ENCODE data around the gene PWWP2A.
"Not testable (repeated sequence)": the region's sequence is repeated elsewhere in the genome, so short reads cannot be mapped to it uniquely, and the experiment has no call there.

PWWP2A gene, protein sequence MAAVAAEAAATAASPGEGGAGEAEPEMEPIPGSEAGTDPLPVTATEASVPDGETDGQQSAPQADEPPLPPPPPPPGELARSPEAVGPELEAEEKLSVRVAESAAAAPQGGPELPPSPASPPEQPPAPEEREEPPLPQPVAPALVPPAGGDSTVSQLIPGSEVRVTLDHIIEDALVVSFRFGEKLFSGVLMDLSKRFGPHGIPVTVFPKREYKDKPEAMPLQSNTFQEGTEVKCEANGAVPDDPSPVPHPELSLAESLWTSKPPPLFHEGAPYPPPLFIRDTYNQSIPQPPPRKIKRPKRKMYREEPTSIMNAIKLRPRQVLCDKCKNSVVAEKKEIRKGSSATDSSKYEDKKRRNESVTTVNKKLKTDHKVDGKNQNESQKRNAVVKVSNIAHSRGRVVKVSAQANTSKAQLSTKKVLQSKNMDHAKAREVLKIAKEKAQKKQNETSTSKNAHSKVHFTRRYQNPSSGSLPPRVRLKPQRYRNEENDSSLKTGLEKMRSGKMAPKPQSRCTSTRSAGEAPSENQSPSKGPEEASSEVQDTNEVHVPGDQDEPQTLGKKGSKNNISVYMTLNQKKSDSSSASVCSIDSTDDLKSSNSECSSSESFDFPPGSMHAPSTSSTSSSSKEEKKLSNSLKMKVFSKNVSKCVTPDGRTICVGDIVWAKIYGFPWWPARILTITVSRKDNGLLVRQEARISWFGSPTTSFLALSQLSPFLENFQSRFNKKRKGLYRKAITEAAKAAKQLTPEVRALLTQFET

DNA sequence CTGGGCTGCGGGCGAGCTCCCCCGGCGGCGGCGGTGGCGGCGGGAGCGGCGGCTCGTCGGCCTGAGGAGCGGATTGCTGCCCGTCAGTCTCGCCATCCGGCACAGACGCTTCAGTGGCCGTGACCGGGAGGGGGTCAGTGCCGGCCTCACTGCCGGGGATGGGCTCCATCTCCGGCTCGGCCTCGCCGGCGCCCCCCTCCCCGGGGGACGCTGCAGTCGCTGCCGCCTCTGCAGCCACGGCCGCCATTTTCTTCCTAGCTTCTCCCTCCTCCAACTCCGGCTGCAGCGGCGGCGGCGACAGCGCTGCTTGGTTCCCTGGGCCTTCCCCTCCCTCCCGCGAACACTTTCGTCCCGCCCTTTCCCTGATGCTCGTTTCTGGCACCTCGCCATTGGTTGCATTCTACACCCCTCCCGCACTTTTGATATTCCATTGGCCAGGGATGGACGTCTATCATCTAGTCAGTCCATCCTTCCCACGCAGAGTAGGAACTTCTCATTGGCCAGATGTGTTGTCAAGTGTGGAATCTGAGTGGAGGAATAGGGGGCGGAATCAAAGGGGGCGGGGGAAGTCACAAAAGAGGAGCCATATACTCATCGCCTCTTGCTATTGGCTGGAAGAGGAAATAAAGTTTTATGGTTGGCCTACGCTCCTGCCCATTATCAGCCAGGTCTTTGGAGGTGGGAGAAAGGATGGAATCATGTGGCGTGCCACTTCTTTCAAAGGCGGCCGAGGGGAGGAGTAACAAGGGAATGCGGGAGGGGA lies at the start of gene PWWP2A:
Gene PWWP2A, minus strand, starts transcription at position 309 of the 763 bp plus-strand sequence. Its CDS starts 62 bp downstream, at position 247.
- peak; percentile 98 for DNase-seq (ENCODE audit: low spot score)

DNA sequence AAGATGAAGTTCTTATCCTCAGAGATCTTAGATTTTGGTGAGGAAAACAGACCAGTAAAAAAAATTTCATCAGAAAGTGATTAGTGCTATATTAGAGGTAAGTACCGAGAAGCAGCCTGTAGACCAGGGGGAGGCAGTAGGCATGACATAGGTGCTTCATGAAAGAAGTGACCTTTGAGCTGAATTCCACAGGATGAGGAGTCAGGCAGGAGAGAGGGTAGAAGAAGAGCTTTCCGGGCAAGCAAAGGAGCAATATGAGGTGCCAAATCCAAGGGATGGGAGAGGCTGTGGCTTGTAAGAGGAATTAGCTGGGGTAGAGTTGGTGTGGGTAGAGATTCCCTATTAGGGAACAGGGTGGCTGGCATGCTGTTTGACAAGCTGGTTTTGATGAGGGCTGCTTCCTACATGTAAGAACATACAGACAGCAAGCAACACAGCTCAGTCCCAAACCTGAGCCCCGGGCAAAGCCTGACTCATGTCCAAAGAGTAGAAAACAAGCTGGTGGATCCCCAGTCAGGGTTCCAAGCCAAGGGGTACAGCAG lies 48.4 kb upstream of the PWWP2A start:
- DNase-seq (ENCODE audit: low spot score) = no peak

DNA sequence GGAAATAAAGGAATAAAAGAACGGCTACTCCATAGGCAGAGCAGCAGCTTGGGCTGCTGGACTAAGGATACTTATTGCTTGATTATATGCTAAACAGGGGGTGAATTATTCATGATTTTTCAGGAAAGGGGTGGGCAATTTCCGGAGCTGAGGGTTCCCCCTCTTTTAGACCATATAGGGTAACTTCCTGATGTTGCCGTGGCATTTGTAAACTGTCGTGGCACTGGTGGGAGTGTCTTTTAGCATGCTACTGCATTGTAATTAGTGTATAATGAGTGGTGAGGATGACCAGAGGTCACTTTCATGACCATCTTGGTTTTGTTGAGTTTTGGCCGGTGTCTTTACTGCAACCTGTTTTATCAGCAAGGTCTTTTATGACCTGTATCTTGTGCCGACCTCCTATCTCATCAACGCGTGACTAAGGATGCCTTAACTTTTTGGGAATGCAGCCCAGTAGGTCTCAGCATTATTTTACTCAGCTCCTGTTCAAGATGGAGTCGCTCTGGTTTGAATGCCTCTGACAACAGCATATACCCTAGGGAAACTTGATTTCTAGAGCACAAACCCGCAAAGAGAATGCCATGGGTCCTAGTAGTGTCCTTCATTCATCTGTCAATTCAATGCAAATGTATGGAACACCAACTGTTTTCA lies 47.8 kb upstream of the PWWP2A start:
- DNase-seq (ENCODE audit: low spot score) = no peak

DNA sequence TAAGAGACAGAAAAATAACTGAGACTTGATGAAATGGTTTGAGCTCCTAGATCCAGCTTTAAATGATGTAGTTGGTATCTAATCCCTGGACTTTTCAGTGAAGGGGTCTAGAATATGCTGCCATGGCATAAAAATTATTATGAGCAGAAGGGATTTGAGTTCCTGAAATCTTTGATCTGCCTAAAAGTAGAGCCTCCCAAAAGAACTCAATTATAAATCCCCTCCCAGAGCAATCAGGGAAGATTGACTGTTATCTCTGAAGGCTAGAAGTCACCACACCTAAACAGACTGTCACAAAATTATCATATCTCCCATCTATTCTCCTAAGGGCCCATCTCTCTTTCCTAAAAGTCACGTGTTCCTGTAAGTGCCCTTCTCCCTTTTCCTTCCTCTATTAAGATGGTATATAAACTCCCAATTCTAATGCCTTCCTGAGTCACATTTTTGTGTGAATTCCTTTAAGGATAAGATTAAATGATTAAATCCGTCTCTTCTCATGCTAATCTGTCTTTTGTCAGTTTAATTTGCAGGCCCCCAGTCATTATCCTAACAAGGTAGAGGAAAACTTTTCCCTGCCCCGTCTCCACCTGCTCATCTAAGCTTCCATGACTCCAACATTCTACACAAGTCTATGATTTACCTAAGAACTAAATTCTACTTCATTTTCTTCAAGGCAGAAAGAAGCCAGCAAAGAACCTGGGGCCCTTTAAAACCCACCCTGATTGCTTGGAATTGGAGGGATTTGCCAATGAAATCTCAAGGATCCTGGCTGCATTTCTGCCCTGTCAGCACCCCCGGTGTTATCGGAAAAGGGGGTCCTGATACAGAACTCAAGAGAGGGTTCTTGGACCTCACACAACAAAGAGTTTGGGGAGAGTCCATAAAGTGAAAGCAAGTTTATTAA lies 47.1 kb upstream of the PWWP2A start:
- DNase-seq (ENCODE audit: low spot score) = no peak

DNA sequence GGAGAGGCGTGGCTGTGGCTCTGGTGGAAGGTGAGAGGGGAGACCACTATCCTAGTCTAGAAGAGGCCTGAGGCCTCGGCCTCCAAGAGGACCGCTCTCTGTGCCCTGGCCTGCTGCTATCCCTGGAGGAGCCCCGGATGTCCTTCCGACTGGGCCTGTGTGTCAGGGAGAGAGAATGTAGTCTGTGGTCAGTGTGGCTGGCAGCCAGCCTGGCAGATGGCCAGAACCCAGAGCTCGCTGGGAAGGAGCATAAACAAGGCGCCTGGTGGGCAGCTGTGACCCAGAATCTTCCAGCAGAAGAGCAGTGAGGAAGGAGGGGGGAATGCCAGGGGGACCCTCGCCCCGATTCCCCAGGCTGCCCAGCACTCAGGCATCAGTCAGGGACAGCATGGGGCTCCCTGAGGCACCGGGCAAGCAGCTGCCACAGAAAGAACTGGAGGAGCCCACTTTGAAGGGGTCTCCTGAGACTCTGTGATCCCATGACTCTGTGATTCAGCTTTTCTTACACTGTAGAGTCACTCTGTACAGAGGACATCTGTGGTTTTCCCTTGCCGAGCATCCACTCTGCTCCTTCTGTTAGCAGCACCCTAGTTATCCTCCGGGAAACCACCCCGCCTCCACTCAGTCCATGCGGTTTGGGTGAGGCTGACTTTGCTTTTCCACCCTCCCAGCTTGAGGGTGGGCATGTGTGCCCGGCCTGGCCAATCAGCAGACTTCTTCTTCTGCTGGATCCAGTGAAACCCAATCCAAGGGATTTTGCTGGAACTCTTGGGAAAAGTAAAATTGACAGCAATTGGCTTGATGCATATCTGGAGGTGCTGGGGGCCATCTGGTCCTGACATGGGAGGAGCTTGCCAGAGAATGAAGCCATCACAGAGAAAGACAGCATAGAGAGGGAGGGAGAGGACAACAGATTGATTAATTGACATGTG lies 46.2 kb upstream of the PWWP2A start:
- DNase-seq (ENCODE audit: low spot score) = peak; percentile 91

DNA sequence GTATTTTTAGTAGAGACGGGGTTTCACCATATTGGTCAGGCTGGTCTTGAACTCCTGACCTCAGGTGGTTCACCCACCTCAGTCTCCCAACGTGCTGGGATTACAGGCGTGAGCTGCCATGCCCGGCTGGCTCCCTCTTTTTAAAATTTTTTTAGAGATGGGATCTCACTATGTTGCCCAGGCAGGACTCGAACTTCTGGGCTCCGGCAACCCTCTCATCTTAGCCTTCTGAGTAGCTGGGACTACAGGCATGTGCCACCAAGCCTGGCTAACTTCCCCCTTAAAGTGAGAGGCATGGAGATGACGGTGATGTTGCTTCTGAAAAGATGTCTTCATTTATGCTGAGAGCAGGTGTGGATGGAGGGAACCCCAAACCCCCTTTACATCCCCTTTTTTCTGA lies 43.7 kb upstream of the PWWP2A start:
- no peak for DNase-seq (ENCODE audit: low spot score)

DNA sequence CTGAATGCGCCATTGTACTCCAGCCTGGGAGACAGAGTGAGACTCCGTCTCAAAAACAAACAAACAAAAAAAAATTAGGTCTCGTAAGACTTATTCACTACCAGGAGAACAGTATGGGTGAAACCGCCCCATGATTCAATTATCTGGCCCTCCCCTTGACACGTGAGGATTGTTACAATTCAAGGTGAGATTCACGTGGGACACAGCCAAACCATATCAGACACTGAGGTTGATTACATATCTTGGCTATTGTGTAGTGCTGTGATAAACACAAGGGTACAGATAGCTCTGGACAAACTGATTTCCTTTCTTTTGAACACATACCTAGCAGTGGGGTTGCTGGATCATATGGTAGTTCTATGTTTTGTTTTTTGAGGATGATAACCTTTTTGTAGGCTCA lies 42.4 kb upstream of the PWWP2A start:
- no peak for DNase-seq (ENCODE audit: low spot score)

DNA sequence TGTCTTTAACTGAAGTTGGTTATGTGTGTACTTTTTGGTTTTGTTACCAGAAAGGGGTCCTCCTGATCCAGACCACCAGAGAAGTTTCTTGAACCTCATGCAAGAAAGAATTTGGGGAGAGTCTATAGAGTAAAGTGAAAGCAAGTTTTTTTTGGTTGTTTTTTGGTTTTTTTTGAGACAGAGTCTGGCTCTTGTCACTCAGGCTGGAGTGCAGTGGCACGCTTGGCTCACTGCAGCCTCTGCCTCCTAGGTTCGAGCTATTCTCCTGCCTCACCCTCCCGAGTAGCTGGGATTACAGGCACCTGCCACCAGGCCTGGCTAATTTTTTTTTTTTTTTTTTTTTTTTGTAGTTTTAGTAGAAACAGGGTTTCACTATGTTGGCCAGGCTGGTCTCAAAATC lies 41.6 kb upstream of the PWWP2A start:
- DNase-seq (ENCODE audit: low spot score) = not testable (repeated sequence)

DNA sequence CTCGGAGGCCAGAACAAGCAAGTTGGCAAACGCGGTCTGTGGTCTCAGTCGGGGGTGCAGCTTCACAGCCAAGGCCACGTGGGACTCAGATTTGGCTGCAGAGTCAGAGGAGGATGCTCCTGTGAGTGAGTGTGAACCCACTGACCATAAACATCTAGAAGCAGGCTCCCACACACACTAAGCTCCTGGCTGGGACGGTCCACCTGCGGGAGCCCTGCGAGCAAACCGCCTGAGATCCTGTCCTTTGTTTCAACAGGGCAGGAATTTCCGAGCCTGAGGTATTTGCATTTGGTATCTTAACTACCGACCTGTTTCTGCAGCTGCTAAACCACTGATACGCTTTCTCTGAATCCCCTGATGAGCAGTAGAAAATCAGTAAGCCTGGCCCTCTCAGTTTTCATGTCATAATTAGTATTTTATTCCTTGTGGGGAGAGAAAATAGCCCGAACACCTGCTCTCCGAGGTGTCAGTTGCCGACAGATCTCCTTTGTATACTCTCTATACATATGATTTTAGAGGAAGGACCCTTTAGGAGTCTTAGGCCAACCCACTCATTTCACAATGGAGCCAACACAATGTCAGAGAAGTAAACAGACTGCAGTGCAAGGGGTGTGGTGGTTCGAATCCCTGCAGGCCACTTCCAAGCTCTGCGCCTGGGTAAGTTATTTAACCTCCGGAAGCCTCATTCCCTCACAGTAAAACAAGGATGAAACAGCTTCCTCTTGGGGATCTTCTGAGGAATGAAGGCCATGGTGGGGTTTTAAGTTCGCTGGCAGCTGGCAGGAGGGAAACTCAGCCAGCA lies 40.9 kb upstream of the PWWP2A start:
- DNase-seq (ENCODE audit: low spot score) = no peak

DNA sequence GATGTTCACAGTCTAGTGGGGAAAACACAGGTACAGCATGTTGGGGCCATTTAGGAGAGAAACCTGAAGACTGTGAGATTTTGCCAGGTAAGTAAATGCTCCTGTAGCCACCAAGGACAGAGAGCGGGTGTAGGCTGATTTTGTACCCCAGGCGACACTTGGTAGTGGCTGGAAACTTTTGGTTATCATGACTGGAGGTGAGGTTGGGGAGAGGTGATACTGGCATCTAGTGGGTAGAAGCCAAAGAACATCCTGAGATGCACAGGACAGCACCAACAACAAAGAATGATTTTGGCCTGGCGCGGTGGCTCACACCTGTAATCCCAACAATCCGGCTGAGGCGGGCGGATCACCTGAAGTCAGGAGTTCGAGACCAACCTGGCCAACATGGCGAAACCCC lies 38.8 kb upstream of the PWWP2A start:
- DNase-seq (ENCODE audit: low spot score) = no peak

DNA sequence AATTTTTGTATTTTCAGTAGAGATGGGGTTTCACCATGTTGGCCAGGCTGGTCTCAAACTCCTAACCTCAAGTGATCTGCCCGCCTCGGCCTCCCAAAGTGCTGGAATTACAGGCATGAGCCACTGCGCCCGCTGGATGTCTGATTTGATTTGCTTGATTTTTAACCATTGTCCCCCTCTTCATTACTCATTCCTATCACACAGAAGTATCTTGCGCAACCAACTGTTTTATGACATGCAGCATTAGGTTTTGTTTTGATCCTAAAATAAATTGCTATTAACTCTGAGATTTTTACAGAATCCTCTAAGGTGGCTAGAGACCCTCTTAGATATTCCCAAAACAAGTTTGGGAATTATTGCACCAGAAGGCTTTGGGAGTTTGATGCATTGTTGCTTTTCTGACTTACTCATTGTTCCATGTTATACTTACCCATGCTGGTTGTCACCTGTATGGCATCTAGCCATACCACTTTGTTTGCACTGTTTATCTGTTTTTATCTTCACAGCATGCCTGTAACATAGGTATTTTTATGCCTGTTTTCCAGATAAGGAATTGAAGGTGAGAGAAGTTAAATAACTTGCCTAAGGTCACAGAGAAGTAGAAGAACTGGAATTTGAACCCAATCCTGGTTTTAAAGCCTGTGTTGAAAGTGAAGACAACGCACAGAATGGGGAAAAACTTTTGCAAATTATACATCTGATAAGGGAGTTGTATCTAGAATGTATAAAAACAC lies 35.9 kb upstream of the PWWP2A start:
- DNase-seq (ENCODE audit: low spot score) = no peak

DNA sequence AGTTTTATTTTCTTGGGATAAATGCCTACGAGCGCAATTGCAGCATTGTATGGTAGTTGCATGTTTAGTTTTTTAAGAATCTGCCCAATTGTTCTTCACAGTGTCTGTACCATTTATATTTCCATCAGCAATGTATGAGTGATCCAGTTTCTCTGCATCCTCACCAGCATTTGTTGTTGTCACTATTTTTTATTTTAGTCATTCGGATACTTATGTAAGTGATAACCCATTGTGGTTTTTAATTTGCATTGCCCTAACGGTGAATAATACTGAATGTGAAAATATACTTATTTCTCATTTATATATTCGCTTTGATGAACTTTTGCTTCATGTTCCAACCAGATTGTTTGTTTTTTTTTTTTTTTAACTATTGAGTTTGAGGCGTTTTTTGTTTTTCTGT lies 33.7 kb upstream of the PWWP2A start:
- DNase-seq (ENCODE audit: low spot score) = no peak

DNA sequence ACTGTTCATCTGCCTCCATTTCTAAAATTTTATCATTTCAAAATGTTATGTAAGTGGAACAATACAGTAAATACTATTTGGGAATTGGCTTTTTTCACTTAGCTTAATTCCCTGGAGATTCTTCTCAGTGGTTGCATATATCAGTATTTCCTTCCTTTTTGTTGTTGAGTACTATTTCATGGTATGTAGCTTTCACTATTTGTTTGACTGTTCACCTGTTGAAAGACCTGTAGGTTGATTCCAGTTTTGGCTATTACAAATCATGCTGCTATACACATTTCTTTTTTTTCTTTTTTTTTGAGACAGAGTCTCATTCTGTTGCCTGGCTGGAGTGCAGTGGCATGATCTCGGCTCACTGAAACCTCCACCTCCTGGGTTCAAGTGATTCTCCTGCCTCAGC lies 33.0 kb upstream of the PWWP2A start:
- DNase-seq (ENCODE audit: low spot score) = no peak

DNA sequence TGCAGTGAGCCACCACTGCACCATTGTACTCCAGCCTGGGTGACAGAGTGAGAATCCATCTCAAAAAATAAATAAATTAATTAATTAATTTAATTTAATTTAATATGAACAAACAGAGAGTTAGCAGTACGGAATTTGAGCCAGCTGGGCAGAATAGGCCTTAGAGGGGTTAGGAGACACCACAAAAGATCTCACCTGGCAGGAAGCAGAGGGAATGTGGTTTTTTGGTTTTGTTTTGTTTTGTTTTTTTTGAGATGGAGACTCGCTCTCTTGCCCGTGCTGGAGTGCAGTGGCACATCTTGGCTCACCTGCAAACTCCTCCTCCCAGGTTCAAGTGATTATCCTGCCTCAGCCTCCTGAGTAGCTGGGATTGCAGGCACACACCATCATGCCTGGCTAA lies 31.8 kb upstream of the PWWP2A start:
- DNase-seq (ENCODE audit: low spot score) = no peak

DNA sequence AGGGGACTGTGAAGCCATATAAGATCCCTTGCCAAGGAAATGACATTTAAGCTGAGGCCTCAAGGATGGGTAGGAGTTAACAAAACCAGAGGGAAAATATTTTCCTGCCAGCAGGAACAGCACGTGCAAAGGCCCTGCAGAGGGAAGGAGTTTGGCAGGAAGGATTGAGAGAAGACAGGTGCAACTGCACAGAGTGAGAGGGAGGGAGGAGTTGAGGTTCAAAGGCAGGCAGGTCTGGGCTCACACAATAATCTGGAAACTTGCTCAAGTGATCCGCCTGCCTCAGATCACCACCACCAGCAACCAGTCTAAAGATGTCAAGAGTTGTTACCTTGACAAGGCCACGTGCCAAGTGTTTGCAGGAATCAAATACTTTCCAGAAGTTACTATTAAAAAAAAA lies 31.1 kb upstream of the PWWP2A start:
- no peak for DNase-seq (ENCODE audit: low spot score)

DNA sequence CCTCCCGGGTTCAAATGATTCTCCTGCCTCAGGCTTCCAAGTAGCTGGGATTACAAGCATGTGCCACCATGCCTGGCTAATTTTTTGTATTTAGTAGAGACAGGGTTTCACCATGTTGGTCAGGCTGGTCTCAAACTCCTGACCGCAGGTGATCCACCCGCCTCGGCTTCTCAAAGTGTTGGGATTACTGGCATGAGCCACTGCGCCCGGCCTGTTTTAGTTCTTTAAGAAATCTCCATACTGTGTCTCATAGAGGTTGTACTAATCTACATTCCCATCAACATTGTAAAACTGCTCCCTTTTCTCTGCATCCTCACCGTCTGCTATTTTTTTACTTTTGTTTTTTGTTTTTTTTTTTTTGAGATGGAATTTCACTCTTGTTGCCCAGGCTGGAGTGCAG lies 25.2 kb upstream of the PWWP2A start:
- DNase-seq (ENCODE audit: low spot score) = not testable (repeated sequence)

DNA sequence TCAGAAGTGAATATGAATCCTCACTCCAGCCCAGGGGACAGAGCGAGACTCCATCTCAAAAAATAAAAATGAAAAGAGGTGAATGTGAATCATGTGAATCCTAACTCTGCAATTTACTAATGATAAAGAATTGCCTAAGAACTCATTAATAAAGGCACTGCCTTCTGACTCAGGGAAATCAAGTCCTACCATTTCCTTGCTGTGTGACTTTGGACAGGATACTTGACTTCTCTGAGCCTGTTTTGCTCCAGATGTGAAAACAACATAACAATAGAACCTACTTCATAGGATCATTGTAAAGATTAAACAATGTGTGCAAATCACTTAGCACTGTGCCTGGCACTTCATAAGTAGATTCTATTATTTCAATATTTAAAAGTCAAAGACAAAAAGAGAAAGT lies 15.1 kb upstream of the PWWP2A start:
- no peak for DNase-seq (ENCODE audit: low spot score)

DNA sequence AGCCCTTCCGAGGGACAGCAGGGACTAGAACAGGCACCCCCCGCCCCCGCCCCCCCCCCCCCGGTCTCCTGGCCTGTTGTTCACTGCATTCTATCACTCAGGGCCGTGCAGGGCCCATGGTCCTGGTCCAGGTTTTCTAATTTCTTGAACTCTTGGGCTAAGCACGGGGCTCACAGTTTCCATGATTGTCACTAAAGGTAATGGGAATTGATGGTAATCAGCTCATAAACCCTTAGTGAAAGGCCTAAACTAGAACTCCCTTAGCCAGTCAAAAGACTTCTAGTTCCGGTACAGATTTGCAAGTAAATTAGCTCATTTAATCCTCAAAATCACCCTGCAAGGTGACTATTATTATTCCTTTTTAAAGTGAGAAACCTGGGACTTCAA lies 14.7 kb upstream of the PWWP2A start:
- DNase-seq (ENCODE audit: low spot score) = no peak

Data from AG08396 (cell line).